ENCODE results near the gene C17orf50.

DNA sequence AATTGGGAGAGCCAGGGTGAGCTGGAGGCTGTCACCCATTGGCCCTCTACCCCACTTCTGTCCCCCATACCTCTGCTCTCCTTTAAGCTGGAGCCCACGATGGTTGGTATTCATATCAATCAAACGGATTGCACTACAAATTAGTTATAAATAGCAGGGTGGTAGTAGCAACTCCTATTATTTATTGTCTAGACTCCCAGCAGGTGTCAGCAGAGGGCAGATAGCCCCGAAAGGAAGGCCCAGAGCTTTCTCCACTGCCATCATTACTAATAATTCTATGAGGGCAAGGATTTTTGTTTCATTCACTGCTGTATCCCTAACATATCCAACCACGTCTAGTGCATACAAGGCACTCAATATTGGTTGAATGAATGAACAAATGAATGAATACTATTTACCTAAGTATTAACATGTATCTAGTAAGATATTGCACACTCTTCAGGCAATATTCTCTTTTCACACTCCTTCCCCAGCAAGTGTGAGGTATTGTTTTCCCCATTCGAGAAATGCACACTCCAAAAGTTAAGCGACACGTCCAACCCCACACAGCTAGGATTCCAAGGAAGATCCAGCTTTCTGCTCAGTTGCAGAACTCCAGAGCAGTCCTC lies 6.3 kb downstream of the C17orf50 start:
- no peak for TF ChIP-seq POLR2A (IDR thresholded peaks at IDR 0.05)
- TF ChIP-seq, protein P1, sequence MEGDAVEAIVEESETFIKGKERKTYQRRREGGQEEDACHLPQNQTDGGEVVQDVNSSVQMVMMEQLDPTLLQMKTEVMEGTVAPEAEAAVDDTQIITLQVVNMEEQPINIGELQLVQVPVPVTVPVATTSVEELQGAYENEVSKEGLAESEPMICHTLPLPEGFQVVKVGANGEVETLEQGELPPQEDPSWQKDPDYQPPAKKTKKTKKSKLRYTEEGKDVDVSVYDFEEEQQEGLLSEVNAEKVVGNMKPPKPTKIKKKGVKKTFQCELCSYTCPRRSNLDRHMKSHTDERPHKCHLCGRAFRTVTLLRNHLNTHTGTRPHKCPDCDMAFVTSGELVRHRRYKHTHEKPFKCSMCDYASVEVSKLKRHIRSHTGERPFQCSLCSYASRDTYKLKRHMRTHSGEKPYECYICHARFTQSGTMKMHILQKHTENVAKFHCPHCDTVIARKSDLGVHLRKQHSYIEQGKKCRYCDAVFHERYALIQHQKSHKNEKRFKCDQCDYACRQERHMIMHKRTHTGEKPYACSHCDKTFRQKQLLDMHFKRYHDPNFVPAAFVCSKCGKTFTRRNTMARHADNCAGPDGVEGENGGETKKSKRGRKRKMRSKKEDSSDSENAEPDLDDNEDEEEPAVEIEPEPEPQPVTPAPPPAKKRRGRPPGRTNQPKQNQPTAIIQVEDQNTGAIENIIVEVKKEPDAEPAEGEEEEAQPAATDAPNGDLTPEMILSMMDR (IDR thresholded peaks at IDR 0.05 in 4 of 5, conservative IDR thresholded peaks at IDR 0.05 in 1 of 5): peak in 3 of 5 experiments; percentile 23 to 43 (median 32)
